Esophagus (tissue), 2 donors: Measurements from ENCODE around the gene SCYGR3. TPM values are rescaled to one million over a fixed set of nuclear protein-coding genes. Genes with fewer than 3 reads are reported as not detected.

Experiments
- H3K27ac ChIP-seq, 2 donors: one replicate each; pipeline ENCODE4 v1.5.1; 2013; ENCODE audit warnings: low read depth in 2 of 2, mild to moderate bottlenecking in 2 of 2, inconsistent platforms in 1 of 2, low read length in 1 of 2, moderate library complexity in 1 of 2
- H3K27me3 ChIP-seq, 2 donors: one replicate each; pipeline ENCODE4 v1.6.1; 2013; ENCODE audit warnings: low read length in 2 of 2, control low read depth in 1 of 2, mild to moderate bottlenecking in 1 of 2; ENCODE audit not compliant: insufficient read depth in 2 of 2, control insufficient read depth in 1 of 2
- H3K36me3 ChIP-seq, 2 donors: one replicate each; pipeline ENCODE4 v1.6.1; 2013; ENCODE audit warnings: low read length in 1 of 2; ENCODE audit not compliant: control insufficient read depth in 2 of 2, insufficient read depth in 2 of 2
- H3K4me1 ChIP-seq, 2 donors: one replicate each; pipeline ENCODE4 v1.6.1; 2013; ENCODE audit warnings: low read length in 1 of 2; ENCODE audit not compliant: control insufficient read depth in 2 of 2, insufficient read depth in 2 of 2
- H3K4me3 ChIP-seq, 2 donors: one replicate each; pipeline ENCODE4 v1.5.1; 2013; ENCODE audit warnings: low read length in 2 of 2, mild to moderate bottlenecking in 2 of 2, low read depth in 1 of 2, moderate library complexity in 1 of 2
- H3K9me3 ChIP-seq, 2 donors: one replicate each; pipeline ENCODE4 v1.6.1; 2013; ENCODE audit warnings: mild to moderate bottlenecking in 2 of 2, low read depth in 1 of 2, low read length in 1 of 2, moderate library complexity in 1 of 2; ENCODE audit not compliant: control insufficient read depth in 2 of 2, insufficient read depth in 1 of 2
- WGBS, 2 donors: extraction: QIAGEN DNeasy Blood & Tissue Kit; methylation state at CpG; one replicate each; pipeline ENCODE4 v1.1.7; 2013; 5-methylcytosine and 5-hydroxymethylcytosine counted together
- polyA plus RNA-seq, 2 donors: library from polyadenylated mRNA; stranded (reverse); fragments of 200-250 nt; gene quantifications; one replicate each; pipeline ENCODE4 v1.2.3, GENCODE V29; 2013
- donor health status: healthy with polysubstance abuse.
- donor health status: Bipolar disorder and iron deficiency.

The SCYGR3 gene
- polyA plus RNA-seq, 2 donors, result not detected

DNA sequence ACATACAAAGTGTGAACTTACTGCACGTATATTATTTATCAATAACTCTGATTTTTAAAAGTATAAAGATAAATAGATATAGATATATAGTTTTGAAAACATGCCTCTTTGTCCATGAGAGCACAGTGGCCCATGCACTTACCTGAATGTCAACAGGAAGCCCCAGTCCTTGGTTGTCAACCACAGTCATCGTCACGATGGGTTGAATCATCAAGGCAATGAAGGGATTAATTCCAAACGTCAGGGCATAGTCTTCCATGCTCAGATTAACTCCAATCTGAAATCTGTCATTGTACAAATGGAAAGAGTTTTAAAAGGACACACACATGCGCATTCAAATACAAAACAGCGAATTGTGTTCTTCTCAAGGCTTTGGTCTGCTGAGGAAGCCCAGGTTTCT lies 18.2 kb upstream of the SCYGR3 start:
- H3K4me1 ChIP-seq, result no peaks in the 10 kb centered on the region
- no peaks in the 10 kb centered on the region for H3K36me3 ChIP-seq
- H3K4me3 ChIP-seq, result no peak overlapping the region
- H3K27me3 ChIP-seq, result no peaks in the 10 kb centered on the region
- no peak overlapping the region for H3K27ac ChIP-seq
- WGBS, 2 donors, result 76 to 80% methylated on average over 6 of the region's 6 CpGs
- H3K9me3 ChIP-seq, result no peaks in the 10 kb centered on the region

DNA sequence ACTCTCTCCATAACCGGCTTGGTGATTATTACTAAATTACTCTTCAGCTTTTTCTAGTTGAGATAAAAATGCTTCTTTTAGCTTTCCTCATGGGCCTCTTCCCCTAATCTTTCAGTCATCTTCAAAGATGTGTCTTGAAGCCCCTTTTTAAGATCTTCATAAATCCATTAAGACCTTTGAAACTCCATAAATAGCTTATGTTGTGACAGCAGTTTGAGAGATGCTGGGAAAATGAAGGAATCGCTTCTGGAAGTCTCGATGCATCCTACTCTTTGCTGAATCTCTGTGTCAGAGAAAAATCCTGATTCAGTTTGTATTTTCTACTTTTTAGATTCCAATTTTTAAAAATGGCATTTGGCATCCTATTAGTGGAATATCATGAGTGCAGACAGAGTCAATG lies 15.7 kb upstream of the SCYGR3 start:
- Histone ChIP-seq H3K4me3 (no peak overlapping the region), H3K27me3 (no peaks in the 10 kb centered on the region)
- WGBS, 2 donors, result 72 to 82% methylated on average over 3 of the region's 3 CpGs

GRCh38 chr2:227629435-227629834 lies 14.8 kb upstream of the SCYGR3 start:
- H3K9me3 ChIP-seq, result no peaks in the 10 kb centered on the region
- H3K4me3 ChIP-seq, result no peak overlapping the region
- WGBS, 2 donors, result 65 to 69% methylated on average over 7 of the region's 7 CpGs
- H3K27me3 ChIP-seq, result no peaks in the 10 kb centered on the region
- H3K36me3 ChIP-seq, result no peaks in the 10 kb centered on the region
- H3K27ac ChIP-seq, result no peak overlapping the region
- H3K4me1 ChIP-seq, result no peaks in the 10 kb centered on the region

More for the DNA sequence above, 15.7 kb upstream of the SCYGR3 start:
- Histone ChIP-seq H3K36me3 (no peaks in the 10 kb centered on the region), H3K4me1 (no peaks in the 10 kb centered on the region), H3K27ac (no peak overlapping the region), H3K9me3 (no peaks in the 10 kb centered on the region)

GRCh38 chr2:227627769-227628168 lies 13.1 kb upstream of the SCYGR3 start:
- H3K9me3 ChIP-seq, result no peaks in the 10 kb centered on the region
- no peaks in the 10 kb centered on the region for H3K27me3 ChIP-seq
- H3K4me3 ChIP-seq, result no peak overlapping the region
- WGBS, 2 donors, result 65 to 81% methylated on average over 3 of the region's 3 CpGs
- no peak overlapping the region for H3K27ac ChIP-seq
- H3K36me3 ChIP-seq, result no peaks in the 10 kb centered on the region
- no peaks in the 10 kb centered on the region for H3K4me1 ChIP-seq

DNA sequence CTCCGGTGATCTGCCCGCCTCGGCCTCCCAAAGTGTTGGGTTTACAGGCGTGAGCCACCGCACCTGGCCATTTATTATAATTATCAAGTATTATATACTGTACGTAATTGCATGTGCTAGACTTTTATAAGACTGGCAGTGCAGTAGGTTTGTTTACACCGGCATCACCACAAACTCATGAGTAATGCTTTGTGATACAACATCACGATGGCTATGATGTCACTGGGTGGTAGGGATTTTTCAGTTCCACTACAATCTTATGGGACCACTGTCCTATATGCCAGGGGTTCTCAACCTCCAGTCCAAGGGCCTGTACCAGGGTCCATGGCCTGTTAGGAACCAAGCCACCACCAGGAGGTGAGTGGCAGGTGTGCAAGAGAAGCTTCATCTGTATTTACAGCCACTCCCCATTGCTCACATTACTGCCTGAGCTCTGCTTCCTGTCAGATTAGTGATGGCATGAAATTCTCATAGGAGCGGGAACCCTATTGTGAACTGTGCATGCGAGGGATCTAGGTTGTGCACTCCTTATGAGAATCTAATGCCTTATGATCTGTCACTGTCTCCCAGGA lies 12.0 kb upstream of the SCYGR3 start:
- no peaks in the 10 kb centered on the region for H3K27me3 ChIP-seq
- no peak overlapping the region for H3K27ac ChIP-seq
- no peaks in the 10 kb centered on the region for H3K9me3 ChIP-seq
- H3K4me1 ChIP-seq, result no peaks in the 10 kb centered on the region
- H3K4me3 ChIP-seq, result no peak overlapping the region
- 89 to 92% methylated on average over 10 of the region's 10 CpGs for WGBS, 2 donors
- no peaks in the 10 kb centered on the region for H3K36me3 ChIP-seq

- no peaks in the 10 kb centered on the region for H3K27me3 ChIP-seq
- WGBS, 2 donors, result 50 to 57% methylated on average over 2 of the region's 2 CpGs
- no peaks in the 10 kb centered on the region for H3K36me3 ChIP-seq
- H3K27ac ChIP-seq, result no peak overlapping the region
- H3K4me1 ChIP-seq, result no peaks in the 10 kb centered on the region
- no peaks in the 10 kb centered on the region for H3K9me3 ChIP-seq
- H3K4me3 ChIP-seq, result no peak overlapping the region
Measured at GRCh38 chr2:227625420-227625819, 10.8 kb upstream of the SCYGR3 start.

GRCh38 chr2:227623226-227623625 lies 8.6 kb upstream of the SCYGR3 start:
- H3K9me3 ChIP-seq, result no peaks in the 10 kb centered on the region
- H3K27me3 ChIP-seq, result no peaks in the 10 kb centered on the region
- H3K4me3 ChIP-seq, result no peak overlapping the region
- H3K36me3 ChIP-seq, result no peaks in the 10 kb centered on the region
- H3K27ac ChIP-seq, result no peak overlapping the region
- no peaks in the 10 kb centered on the region for H3K4me1 ChIP-seq

DNA sequence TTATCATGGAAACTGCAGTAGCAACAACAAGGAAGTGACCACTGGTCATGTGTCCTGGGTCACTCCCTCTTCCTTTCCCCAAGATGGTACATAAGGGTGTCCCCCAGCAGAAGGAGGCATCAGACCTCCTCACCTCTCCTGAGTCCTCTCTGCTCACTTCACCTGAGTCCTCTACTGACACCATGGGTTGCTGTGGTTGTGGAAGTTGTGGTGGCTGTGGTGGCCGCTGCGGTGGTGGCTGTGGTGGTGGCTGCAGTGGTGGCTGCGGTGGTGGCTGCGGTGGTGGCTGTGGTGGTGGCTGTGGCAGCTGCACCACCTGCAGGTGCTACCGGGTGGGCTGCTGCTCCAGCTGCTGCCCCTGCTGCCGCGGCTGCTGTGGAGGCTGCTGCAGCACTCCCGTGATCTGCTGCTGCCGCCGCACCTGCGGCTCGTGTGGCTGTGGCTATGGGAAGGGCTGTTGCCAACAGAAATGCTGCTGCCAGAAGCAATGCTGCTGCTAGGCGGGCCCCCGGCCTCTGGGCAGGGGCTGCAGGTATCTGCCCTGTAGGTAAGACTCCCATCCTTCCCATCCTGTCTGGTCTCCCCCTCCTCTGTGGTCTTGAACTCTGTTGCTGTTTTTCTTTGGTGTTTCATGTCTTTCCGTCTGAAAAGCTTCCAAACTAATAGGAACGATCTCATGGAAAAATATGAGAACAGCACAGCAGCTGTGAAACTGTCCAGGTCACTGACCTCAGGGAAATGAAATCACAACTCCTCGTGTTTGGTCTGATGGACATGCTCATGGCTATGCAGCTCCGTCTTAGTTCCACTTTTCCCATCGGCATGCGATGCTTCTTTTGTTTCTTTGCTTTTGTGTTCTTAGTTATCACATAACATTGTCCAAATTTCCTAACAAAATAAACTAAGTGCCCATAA lies 2.9 kb upstream of the SCYGR3 start, which contains the start of gene SCYGR4:
TSS of gene SCYGR4 (plus strand) at position 183 of the 915 bp plus-strand sequence. CDS start at position 183, 0 bp downstream.
- Histone ChIP-seq H3K4me3 (no peak within 1 kb of the TSS), H3K27me3 (no peaks in the 10 kb centered on the region), H3K4me1 (no peaks in the 10 kb centered on the region), H3K36me3 (no peaks in the 10 kb centered on the region), H3K27ac (no peak within 1 kb of the TSS), H3K9me3 (no peaks in the 10 kb centered on the region)
- 79 to 82% methylated on average over 15 to 20 of the region's 20 CpGs for WGBS, 2 donors

GRCh38 chr2:227616631-227617030 lies 2.0 kb upstream of the SCYGR3 start:
- Histone ChIP-seq H3K36me3 (no peaks in the 10 kb centered on the region), H3K27ac (no peak overlapping the region), H3K4me3 (no peak overlapping the region), H3K4me1 (no peaks in the 10 kb centered on the region), H3K27me3 (no peaks in the 10 kb centered on the region), H3K9me3 (no peaks in the 10 kb centered on the region)
- whole genome bisulfite sequencing, 2 donors, result 55 to 63% methylated on average over 4 of the region's 4 CpGs

DNA sequence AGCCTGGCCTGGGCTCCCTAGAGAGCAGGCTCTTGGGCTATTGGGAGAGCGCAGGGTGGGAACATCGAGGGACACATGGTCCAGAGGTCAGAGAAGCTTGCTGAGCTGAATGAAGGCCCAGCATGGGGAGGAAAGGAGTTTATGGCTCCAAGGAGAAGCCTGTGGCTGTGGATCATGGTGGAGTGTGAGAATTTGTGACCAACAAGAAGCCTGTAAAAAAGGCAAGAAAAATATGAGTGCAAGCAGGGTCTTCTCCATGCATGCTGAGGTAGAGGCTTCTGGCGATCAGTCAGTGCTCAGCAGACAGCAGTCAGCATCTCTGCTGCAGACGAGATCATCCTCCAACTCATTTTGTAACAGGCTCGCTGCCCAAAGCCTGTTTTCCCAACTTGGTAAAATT lies 1.3 kb upstream of the SCYGR3 start:
- no peaks in the 10 kb centered on the region for H3K27me3 ChIP-seq
- 67 to 69% methylated on average over 5 of the region's 5 CpGs for WGBS, 2 donors
- no peaks in the 10 kb centered on the region for H3K4me1 ChIP-seq
- H3K4me3 ChIP-seq, result no peak overlapping the region
- no peaks in the 10 kb centered on the region for H3K36me3 ChIP-seq
- no peaks in the 10 kb centered on the region for H3K9me3 ChIP-seq
- no peak overlapping the region for H3K27ac ChIP-seq
